ENCODE measurements around the gene CLDN24. TPM values are rescaled to one million over a fixed set of nuclear protein-coding genes. Genes with fewer than 3 reads are reported as not detected.

Gene CLDN24
- not detected in 2 replicates for total RNA-seq

DNA sequence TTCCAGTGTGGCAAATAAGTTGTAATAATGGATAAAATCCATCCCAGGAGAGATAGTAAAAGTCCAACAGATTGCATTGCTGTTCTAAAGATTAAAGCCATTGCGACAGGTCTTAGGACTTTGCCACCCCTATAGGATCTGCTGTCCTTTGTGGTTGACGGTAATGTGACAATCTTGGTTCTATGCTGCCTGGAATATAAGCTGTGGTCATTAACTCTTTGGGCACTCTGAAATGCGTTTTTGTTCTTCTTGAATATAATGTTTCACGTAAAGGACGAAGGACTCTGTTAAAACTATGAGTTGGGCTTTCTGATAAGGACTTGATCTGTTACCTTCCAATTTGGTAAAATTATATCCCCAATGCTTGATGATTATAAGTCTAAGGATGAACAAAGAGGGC is at the start of gene CLDN24:
Gene CLDN24, minus strand, starts transcription at position 101 of the 400 bp plus-strand sequence. Its CDS starts 0 bp downstream, at position 101.
- no peaks in the 10 kb centered on the region for H3K9me3 Mint-ChIP-seq
- H3K4me1 Mint-ChIP-seq, result peaks cover 7% of the 10 kb centered on the region
- H3K27ac Mint-ChIP-seq, result no peak within 1 kb of the TSS
- no peaks in the 10 kb centered on the region for H3K36me3 Mint-ChIP-seq (ENCODE audit: low read depth)
- intact Hi-C loops (cut with micrococcal nuclease), result no loop called here
- H3K4me3 Mint-ChIP-seq, result no peak within 1 kb of the TSS
- peaks cover 3% of the 10 kb centered on the region for H3K27me3 Mint-ChIP-seq
- DNase-seq, result no peak

DNA sequence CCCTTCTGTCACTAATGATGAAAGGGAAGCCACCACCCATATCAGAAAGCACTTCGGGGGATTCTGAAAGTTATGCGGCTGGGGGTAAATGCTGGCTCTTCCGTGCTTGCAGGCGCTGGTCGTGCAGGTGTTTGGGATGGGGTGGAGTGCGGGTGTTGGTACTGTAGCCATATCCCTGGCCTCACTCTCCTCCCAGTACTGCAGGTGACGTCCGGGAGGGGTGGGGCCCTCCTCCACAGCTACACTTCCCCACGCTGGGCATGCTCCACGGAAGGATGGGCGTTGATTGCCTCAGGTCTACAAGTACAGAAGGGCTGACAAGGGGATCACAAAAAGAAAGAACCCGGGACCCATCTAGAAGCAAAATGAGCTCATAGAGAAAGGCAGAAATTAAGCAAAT is 48.6 kb upstream of the CLDN24 start:
- no peak for DNase-seq
- Mint-ChIP-seq H3K4me3 (no peak overlapping the region), H3K27me3 (no peaks in the 10 kb centered on the region), H3K27ac (no peak overlapping the region), H3K4me1 (no peaks in the 10 kb centered on the region), H3K9me3 (no peaks in the 10 kb centered on the region), H3K36me3 (ENCODE audit: low read depth) (no peaks in the 10 kb centered on the region)
- intact Hi-C loops (cut with micrococcal nuclease), result no loop called here

DNA sequence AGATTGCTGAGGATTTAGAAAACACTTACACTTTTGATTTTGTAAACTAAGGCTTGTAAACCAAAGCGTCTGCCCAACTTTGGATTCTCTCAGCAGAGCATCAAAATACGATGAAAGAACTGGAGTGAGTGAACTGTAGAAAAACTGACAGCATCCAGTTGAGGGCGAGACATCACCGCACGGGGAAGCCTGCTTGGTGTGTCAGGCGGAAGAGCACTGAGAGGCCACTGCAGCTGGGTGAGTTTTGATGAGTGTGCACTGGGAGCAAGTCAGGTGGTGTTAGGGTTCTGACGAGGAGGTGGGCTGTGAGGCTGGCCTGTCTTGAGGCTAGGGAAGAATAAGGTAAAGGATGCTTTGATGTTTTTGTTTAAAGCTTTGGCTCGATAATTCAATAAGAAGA is 46.8 kb upstream of the CLDN24 start:
- no peaks in the 10 kb centered on the region for H3K4me1 Mint-ChIP-seq
- DNase-seq, result no peak
- H3K4me3 Mint-ChIP-seq, result no peak overlapping the region
- intact Hi-C loops (cut with micrococcal nuclease), result no loop called here
- H3K27me3 Mint-ChIP-seq, result no peaks in the 10 kb centered on the region
- H3K9me3 Mint-ChIP-seq, result no peaks in the 10 kb centered on the region
- H3K27ac Mint-ChIP-seq, result no peak overlapping the region
- no peaks in the 10 kb centered on the region for H3K36me3 Mint-ChIP-seq (ENCODE audit: low read depth)

GRCh38 chr4:183366206-183366835 is 44.1 kb upstream of the CLDN24 start:
- intact Hi-C loops (cut with micrococcal nuclease), result no loop called here
- Mint-ChIP-seq H3K27me3 (no peaks in the 10 kb centered on the region), H3K27ac (no peak overlapping the region), H3K36me3 (ENCODE audit: low read depth) (no peaks in the 10 kb centered on the region), H3K9me3 (no peaks in the 10 kb centered on the region), H3K4me1 (no peaks in the 10 kb centered on the region), H3K4me3 (no peak overlapping the region)
- no peak for DNase-seq

- intact Hi-C loops (cut with micrococcal nuclease), result no loop called here
- Mint-ChIP-seq H3K9me3 (no peaks in the 10 kb centered on the region), H3K36me3 (ENCODE audit: low read depth) (no peaks in the 10 kb centered on the region), H3K27me3 (no peaks in the 10 kb centered on the region), H3K4me1 (no peaks in the 10 kb centered on the region), H3K4me3 (no peak overlapping the region), H3K27ac (no peak overlapping the region)
- no peak for DNase-seq
These were observed 41.8 kb upstream of the CLDN24 start for GRCh38 chr4:183364025-183364424.

- Mint-ChIP-seq H3K4me3 (no peak overlapping the region), H3K27ac (no peak overlapping the region), H3K4me1 (no peaks in the 10 kb centered on the region), H3K36me3 (ENCODE audit: low read depth) (no peaks in the 10 kb centered on the region), H3K27me3 (no peaks in the 10 kb centered on the region), H3K9me3 (no peaks in the 10 kb centered on the region)
- intact Hi-C loops (cut with micrococcal nuclease), result no loop called here
- no peak for DNase-seq
These were observed 40.8 kb upstream of the CLDN24 start for GRCh38 chr4:183362916-183363542.

GRCh38 chr4:183362036-183362435 is 39.8 kb upstream of the CLDN24 start:
- H3K9me3 Mint-ChIP-seq, result no peaks in the 10 kb centered on the region
- no peak for DNase-seq
- no peak overlapping the region for H3K4me3 Mint-ChIP-seq
- no peaks in the 10 kb centered on the region for H3K4me1 Mint-ChIP-seq
- no peaks in the 10 kb centered on the region for H3K27me3 Mint-ChIP-seq
- no peaks in the 10 kb centered on the region for H3K36me3 Mint-ChIP-seq (ENCODE audit: low read depth)
- intact Hi-C loops (cut with micrococcal nuclease), result no loop called here
- no peak overlapping the region for H3K27ac Mint-ChIP-seq

DNA sequence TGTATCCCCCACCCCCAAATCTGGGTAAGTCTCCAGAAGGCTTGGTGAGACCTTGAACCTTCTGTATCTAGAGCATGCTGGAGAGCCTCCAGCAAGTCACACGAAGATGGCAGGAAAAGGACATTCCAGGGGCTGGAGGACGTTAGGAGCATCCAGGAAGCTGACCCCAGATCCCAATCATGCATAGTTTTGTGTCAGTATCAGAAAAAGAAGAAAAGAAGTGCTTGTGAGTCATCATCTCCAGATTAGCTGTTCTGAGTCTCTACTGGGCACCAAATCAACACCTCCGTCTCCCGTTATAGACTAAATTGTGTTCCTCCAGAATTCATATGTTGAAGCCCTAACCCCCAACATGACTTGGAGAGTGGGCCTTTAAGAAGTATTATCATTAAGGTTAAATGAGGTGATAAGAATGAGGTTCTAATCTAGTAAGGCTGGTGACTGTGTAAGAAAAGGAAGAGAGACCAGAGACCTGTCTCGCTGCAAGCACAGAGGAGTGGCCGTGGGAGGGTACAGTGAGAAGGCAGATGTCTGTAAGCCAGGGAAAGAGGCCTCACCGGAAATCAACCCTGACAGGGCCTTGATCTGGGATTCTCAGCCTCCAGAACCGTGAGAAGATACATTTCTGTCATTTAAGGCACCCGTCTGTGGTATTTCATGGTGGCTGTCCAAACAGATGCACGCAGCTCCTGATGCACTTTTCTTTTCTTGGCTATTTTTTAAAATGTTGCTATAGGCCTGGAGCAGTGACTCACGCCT is 38.1 kb upstream of the CLDN24 start:
- Mint-ChIP-seq H3K27me3 (no peaks in the 10 kb centered on the region), H3K27ac (no peak overlapping the region), H3K36me3 (ENCODE audit: low read depth) (no peaks in the 10 kb centered on the region), H3K9me3 (no peaks in the 10 kb centered on the region), H3K4me1 (no peaks in the 10 kb centered on the region), H3K4me3 (no peak overlapping the region)
- intact Hi-C loops (cut with micrococcal nuclease), result no loop called here
- DNase-seq, result no peak

DNA sequence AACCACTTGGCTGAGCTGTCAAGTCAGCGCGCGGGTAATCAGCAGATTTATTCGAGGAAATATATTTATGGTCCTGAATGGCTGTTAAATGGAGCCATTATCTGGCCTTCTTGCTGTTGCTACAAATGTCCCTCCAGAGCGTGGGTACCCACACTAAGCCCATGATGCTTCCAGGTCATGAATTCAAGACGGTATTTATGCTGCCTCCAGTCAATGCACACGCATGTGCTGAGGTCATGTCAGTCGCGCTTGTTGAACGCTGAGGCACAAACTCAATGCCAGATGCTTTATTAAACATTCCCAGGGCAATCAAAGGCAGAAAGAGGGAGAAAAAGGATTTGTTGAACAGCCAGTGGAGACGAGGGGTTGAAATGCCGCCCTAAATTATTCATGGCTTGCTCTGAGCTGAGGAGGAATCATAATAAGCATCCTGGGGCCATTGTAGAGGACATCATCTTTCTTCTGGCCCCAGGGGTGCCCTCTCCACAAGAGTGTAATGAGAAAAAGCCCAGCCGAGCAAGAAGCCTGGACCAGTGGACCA is 36.1 kb upstream of the CLDN24 start:
- no peaks in the 10 kb centered on the region for H3K27me3 Mint-ChIP-seq
- no peak overlapping the region for H3K27ac Mint-ChIP-seq
- intact Hi-C loops (cut with micrococcal nuclease), result no loop called here

GRCh38 chr4:183356931-183357675 is 34.9 kb upstream of the CLDN24 start:
- Mint-ChIP-seq H3K27me3 (no peaks in the 10 kb centered on the region), H3K4me1 (no peaks in the 10 kb centered on the region), H3K4me3 (no peak overlapping the region), H3K36me3 (ENCODE audit: low read depth) (no peaks in the 10 kb centered on the region), H3K27ac (no peak overlapping the region), H3K9me3 (no peaks in the 10 kb centered on the region)
- intact Hi-C loops (cut with micrococcal nuclease), result no loop called here
- DNase-seq, result no peak

More for the DNA sequence above, 36.1 kb upstream of the CLDN24 start:
- Mint-ChIP-seq H3K9me3 (no peaks in the 10 kb centered on the region), H3K4me3 (no peak overlapping the region), H3K4me1 (no peaks in the 10 kb centered on the region), H3K36me3 (ENCODE audit: low read depth) (no peaks in the 10 kb centered on the region)
- no peak for DNase-seq

DNA sequence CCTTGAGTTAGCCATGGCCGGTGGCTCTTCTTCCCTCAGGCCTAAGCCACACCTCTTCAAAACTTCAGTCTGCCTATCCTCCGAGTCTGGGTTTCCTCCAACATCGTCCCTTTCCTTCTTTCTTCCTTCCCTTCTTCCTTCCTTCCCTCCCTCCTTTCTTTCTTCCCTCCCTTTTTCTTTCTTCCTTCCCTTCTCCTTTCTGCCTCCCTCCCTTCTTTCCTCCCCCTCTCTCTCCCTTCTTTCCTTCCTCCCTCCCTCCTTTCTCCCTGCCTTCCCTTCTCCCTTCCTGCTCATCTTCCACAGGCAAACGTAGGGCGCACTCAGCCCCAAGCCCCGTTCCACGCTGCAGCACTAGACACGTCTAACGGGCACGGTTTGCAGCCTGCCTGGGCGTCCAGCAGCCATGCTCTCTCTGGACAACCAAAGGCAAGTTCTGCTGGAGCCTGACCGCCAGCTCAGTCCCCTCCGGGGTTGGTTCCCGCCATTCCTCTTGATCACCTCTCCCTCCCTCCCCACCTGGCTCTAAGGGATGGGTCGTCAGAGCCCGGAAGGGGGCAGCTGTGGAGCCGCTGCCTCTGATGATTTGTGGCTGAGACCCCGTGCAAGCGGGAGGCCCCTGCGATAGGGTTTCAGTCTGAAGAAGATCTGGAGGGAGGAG is 34.1 kb upstream of the CLDN24 start:
- Mint-ChIP-seq H3K4me3 (no peak overlapping the region), H3K27me3 (no peaks in the 10 kb centered on the region), H3K36me3 (ENCODE audit: low read depth) (no peaks in the 10 kb centered on the region), H3K27ac (no peak overlapping the region), H3K9me3 (no peaks in the 10 kb centered on the region), H3K4me1 (no peaks in the 10 kb centered on the region)
- intact Hi-C loops (cut with micrococcal nuclease), result no loop called here
- DNase-seq, result no peak

DNA sequence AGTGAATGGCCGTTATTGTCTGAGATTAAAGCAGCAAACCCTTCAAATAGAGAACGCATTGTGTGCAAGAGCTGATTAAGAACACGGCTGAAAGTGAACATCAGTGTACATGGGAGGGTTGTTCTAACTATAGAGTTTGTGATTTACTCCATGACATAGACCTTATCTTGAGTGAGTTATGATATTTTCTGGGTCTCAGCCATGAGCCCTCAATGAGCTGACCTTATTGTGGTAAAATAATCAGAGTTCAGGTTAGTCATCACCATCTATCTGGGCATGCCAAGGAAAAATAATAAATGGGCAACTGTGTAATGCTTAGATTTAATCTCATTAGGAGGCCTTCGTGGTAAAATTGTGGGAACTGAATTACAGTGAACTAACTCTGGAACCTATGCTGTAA is 33.2 kb upstream of the CLDN24 start:
- intact Hi-C loops (cut with micrococcal nuclease), result no loop called here
- Mint-ChIP-seq H3K4me1 (no peaks in the 10 kb centered on the region), H3K4me3 (no peak overlapping the region), H3K36me3 (ENCODE audit: low read depth) (no peaks in the 10 kb centered on the region), H3K9me3 (no peaks in the 10 kb centered on the region), H3K27me3 (no peaks in the 10 kb centered on the region), H3K27ac (no peak overlapping the region)
- DNase-seq, result no peak

DNA sequence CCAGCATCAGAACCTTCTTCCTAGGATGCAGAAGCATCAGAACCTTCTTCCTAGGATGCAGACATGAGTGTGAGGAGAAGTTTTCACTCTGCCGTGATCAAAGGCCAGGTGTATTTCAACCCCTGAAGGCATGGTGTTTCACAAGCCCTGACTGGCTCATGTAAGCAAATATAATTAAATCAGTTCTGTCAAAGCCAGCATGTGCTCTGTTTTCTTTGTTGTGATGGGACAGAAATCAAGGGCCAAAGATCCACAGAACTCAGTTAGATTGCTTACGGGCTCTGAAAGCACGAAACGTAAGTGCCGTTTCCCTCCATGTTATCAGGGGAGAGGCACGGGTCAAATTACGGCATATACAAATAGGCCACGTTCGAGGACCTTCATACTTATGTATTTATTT is 32.0 kb upstream of the CLDN24 start:
- no peak overlapping the region for H3K27ac Mint-ChIP-seq
- peaks cover 4% of the 10 kb centered on the region for H3K4me1 Mint-ChIP-seq
- no peak overlapping the region for H3K4me3 Mint-ChIP-seq
- DNase-seq, result no peak
- H3K9me3 Mint-ChIP-seq, result no peaks in the 10 kb centered on the region
- intact Hi-C loops (cut with micrococcal nuclease), result no loop called here
- H3K27me3 Mint-ChIP-seq, result no peaks in the 10 kb centered on the region
- H3K36me3 Mint-ChIP-seq (ENCODE audit: low read depth), result no peaks in the 10 kb centered on the region
